GM18526 (cell line): Measurements from ENCODE around the gene FFAR4.

Experiments used
- POLR2A ChIP-seq: IDR thresholded peaks from 3 replicates; pipeline ENCODE4 v1.6.1; 2011; ENCODE audit not compliant: insufficient read length; ENCODE audit errors: extremely low read depth

Gene FFAR4

GRCh38 chr10:93591065-93591808 lies 24.8 kb downstream of the FFAR4 start:
- no peak for TF ChIP-seq POLR2A

GRCh38 chr10:93593254-93593653 lies 26.8 kb downstream of the FFAR4 start:
- no peak for TF ChIP-seq POLR2A

- no peak for TF ChIP-seq POLR2A
These were observed 27.3 kb downstream of the FFAR4 start for GRCh38 chr10:93593749-93594148.

- TF ChIP-seq POLR2A = no peak
These were observed 28.1 kb downstream of the FFAR4 start for GRCh38 chr10:93594518-93594917.

- no peak for TF ChIP-seq POLR2A
These were observed 29.1 kb downstream of the FFAR4 start for GRCh38 chr10:93595378-93596161.

GRCh38 chr10:93596539-93596938 lies 30.1 kb downstream of the FFAR4 start:
- no peak for TF ChIP-seq POLR2A

- TF ChIP-seq POLR2A = no peak
These were observed 30.7 kb downstream of the FFAR4 start for GRCh38 chr10:93597075-93597599.

GRCh38 chr10:93598157-93598556 lies 31.7 kb downstream of the FFAR4 start:
- TF ChIP-seq POLR2A = no peak

- no peak for TF ChIP-seq POLR2A
These were observed 32.9 kb downstream of the FFAR4 start for GRCh38 chr10:93599335-93599734.

- TF ChIP-seq POLR2A = no peak
These were observed 33.3 kb downstream of the FFAR4 start for GRCh38 chr10:93599778-93600177.

GRCh38 chr10:93600446-93601145 lies 34.1 kb downstream of the FFAR4 start:
- no peak for TF ChIP-seq POLR2A

GRCh38 chr10:93601146-93601773 lies 34.8 kb downstream of the FFAR4 start, which contains the start of gene RBP4:
Gene RBP4, minus strand, starts transcription at chr10:93601235. Its CDS starts 207 bp downstream, at chr10:93601028.
- TF ChIP-seq POLR2A = no peak

- TF ChIP-seq POLR2A = no peak
These were observed 35.3 kb downstream of the FFAR4 start for GRCh38 chr10:93601774-93602162.

GRCh38 chr10:93603023-93603422 lies 36.6 kb downstream of the FFAR4 start:
- TF ChIP-seq POLR2A = no peak

GRCh38 chr10:93604146-93604545 lies 37.7 kb downstream of the FFAR4 start:
- no peak for TF ChIP-seq POLR2A

GRCh38 chr10:93608421-93608820 lies 42.0 kb downstream of the FFAR4 start:
- no peak for TF ChIP-seq POLR2A

GRCh38 chr10:93612311-93612710 lies 45.8 kb downstream of the FFAR4 start, which contains the start of gene PDE6C:
Gene PDE6C, plus strand, starts transcription at chr10:93612537. Its CDS starts 189 bp downstream, at chr10:93612726.
- TF ChIP-seq POLR2A = no peak
